Neural cell (in vitro differentiated cells): Measurements from ENCODE around the gene TPBGL. TPM values are rescaled to one million over a fixed set of nuclear protein-coding genes. Genes with fewer than 3 reads are reported as not detected.

Source experiments
- H2AFZ ChIP-seq: fragments of 200-600, 300-800 bp; sonication (generic), shearing (Covaris generic); 2 replicates; pipeline ENCODE4 v1.6.0; 2014; ENCODE audit warnings: low read depth, mild to moderate bottlenecking, antibody characterized with exemption, low read length, moderate library complexity
- H3F3A ChIP-seq: fragments of 200-600 bp; shearing (Covaris generic); 2 replicates; pipeline ENCODE4 v1.6.1; 2016; ENCODE audit warnings: mild to moderate bottlenecking, moderate library complexity, mixed read lengths, antibody characterized with exemption, low read length; ENCODE audit not compliant: insufficient read depth, poor library complexity, severe bottlenecking
- H3K27ac ChIP-seq: fragments of 200-600, 300-800 bp; sonication (generic), shearing (Covaris generic); 2 replicates; pipeline ENCODE4 v1.5.1; 2014; ENCODE audit warnings: mild to moderate bottlenecking, low read length, moderate library complexity
- H3K27me3 ChIP-seq: fragments of 300-800, 200-600 bp; sonication (generic), shearing (Covaris generic); 2 replicates; pipeline ENCODE4 v1.6.0; 2014; ENCODE audit warnings: mild to moderate bottlenecking, low read depth, low read length, moderate library complexity; ENCODE audit not compliant: insufficient read depth
- H3K36me3 ChIP-seq: fragments of 300-800, 200-600 bp; sonication (generic), shearing (Covaris generic); 2 replicates; pipeline ENCODE4 v1.5.1; 2014; ENCODE audit warnings: mild to moderate bottlenecking, antibody characterized with exemption, low read length, moderate library complexity; ENCODE audit not compliant: insufficient read depth
- H3K4me2 ChIP-seq: fragments of 300-800, 200-600 bp; sonication (generic), shearing (Covaris generic); 2 replicates; pipeline ENCODE4 v1.6.0; 2014; ENCODE audit warnings: mild to moderate bottlenecking, low read length
- H3K4me3 ChIP-seq: fragments of 300-800, 200-600 bp; sonication (generic), shearing (Covaris generic); 2 replicates; pipeline ENCODE4 v1.5.1; 2014; ENCODE audit warnings: mild to moderate bottlenecking, low read length, moderate library complexity
- H3K79me2 ChIP-seq: fragments of 200-600 bp; shearing (Covaris generic); replicated peaks from 2 replicates; pipeline ENCODE4 v1.6.0; 2014; ENCODE audit warnings: mild to moderate bottlenecking, low read length, moderate library complexity; ENCODE audit not compliant: insufficient read depth
- H3K9ac ChIP-seq: fragments of 300-800, 200-600 bp; sonication (generic), shearing (Covaris generic); 2 replicates; pipeline ENCODE4 v1.6.1; 2016; ENCODE audit warnings: mild to moderate bottlenecking, low read length, mixed read lengths
- H3K9me2 ChIP-seq: fragments of 200-600 bp; shearing (Covaris generic); 2 replicates; pipeline ENCODE4 v1.6.1; 2016; ENCODE audit warnings: mild to moderate bottlenecking, low read length, mixed read lengths; ENCODE audit not compliant: insufficient read depth
- H3K9me3 ChIP-seq: fragments of 200-600, 300-800 bp; sonication (generic), shearing (Covaris generic); 2 replicates; pipeline ENCODE4 v1.6.1; 2016; ENCODE audit warnings: mild to moderate bottlenecking, mixed run types, low read length, moderate library complexity, mixed read lengths
- H4K20me1 ChIP-seq: fragments of 200-600 bp; shearing (Covaris generic); 2 replicates; pipeline ENCODE4 v1.6.1; 2016; ENCODE audit warnings: mild to moderate bottlenecking, mixed run types; ENCODE audit not compliant: insufficient read depth
- CTCF ChIP-seq: fragments of 450-650 bp; IDR thresholded peaks from 2 replicates; pipeline ENCODE4 v1.5.1; 2014; ENCODE audit warnings: antibody characterized with exemption, mild to moderate bottlenecking, moderate library complexity; ENCODE audit not compliant: poor library complexity, severe bottlenecking
- EP300 ChIP-seq: fragments of 450-650 bp; conservative IDR thresholded peaks from 2 replicates; pipeline ENCODE4 v1.6.1; 2014; ENCODE audit warnings: antibody characterized with exemption, mild to moderate bottlenecking, moderate library complexity; ENCODE audit not compliant: poor library complexity, severe bottlenecking
- EZH2 ChIP-seq: fragments of 200-600, 300-800 bp; shearing (Covaris generic), sonication (generic); IDR thresholded peaks from 2 replicates; pipeline ENCODE4 v1.6.1; 2014; ENCODE audit warnings: antibody characterized with exemption, low read length, borderline replicate concordance, mild to moderate bottlenecking; ENCODE audit not compliant: insufficient read depth, poor library complexity, severe bottlenecking
- MXI1 ChIP-seq: fragments of 450-650 bp; conservative IDR thresholded peaks from 2 replicates; pipeline ENCODE4 v1.6.1; 2014; ENCODE audit warnings: antibody characterized with exemption, mild to moderate bottlenecking; ENCODE audit not compliant: poor library complexity, severe bottlenecking
- POLR2AphosphoS5 ChIP-seq: IDR thresholded peaks from 2 replicates; pipeline ENCODE4 v1.6.1; 2012
- RAD21 ChIP-seq: fragments of 450-650 bp; conservative IDR thresholded peaks from 2 replicates; pipeline ENCODE4 v1.6.1; 2014; ENCODE audit warnings: antibody characterized with exemption, mild to moderate bottlenecking, moderate library complexity
- REST ChIP-seq: IDR thresholded peaks from 2 replicates; pipeline ENCODE4 v1.6.1; 2012; ENCODE audit warnings: borderline replicate concordance
- SMC3 ChIP-seq: fragments of 450-650 bp; conservative IDR thresholded peaks from 2 replicates; pipeline ENCODE4 v1.6.1; 2014; ENCODE audit warnings: antibody characterized with exemption, mild to moderate bottlenecking, moderate library complexity; ENCODE audit not compliant: poor library complexity
- TAF1 ChIP-seq: IDR thresholded peaks from 2 replicates; pipeline ENCODE4 v1.6.1; 2012; ENCODE audit warnings: low read depth
- polyA plus RNA-seq: library from polyadenylated mRNA; depleted of rRNA; stranded (reverse); fragments of >200 nt; gene quantifications from 2 replicates; pipeline ENCODE4 v1.2.3, GENCODE V29; 2014

TPBGL gene
- polyA plus RNA-seq, 1 donor from 2014 or later: not detected

DNA sequence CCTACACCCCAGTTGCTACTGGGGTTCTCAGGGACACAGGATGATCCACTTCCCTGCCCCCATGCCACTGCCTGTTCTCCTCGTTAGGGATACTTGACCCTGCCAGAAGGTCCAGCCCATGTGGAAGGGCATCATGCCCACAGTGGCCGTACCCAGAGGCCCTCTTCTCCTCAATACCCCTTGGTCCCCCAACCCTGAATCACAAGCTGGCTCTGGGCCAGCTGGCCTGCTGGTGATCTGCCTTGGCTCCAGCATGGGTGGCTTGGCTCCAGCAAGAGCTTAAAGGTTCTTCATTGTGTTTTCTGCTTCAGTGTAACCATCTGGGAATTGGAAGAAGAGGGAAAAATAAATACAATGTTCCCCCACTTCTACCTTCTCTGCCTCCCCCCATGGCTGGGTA lies 11.1 kb upstream of the TPBGL start:
- Histone ChIP-seq H3F3A (no peaks in the 10 kb centered on the region), H2AFZ (no peak overlapping the region), H3K36me3 (no peaks in the 10 kb centered on the region), H3K9me3 (no peaks in the 10 kb centered on the region), H3K79me2 (no peaks in the 10 kb centered on the region), H3K4me3 (no peak overlapping the region), H3K9me2 (no peaks in the 10 kb centered on the region), H3K4me2 (no peak overlapping the region), H3K27me3 (no peaks in the 10 kb centered on the region), H3K27ac (no peak overlapping the region), H3K9ac (no peak overlapping the region), H4K20me1 (no peaks in the 10 kb centered on the region)
- TF ChIP-seq POLR2AphosphoS5: no peak
- no peak for TF ChIP-seq SMC3
- no peak for TF ChIP-seq CTCF
- TF ChIP-seq EZH2: no peak
- no peak for TF ChIP-seq MXI1
- no peak for TF ChIP-seq REST
- TF ChIP-seq RAD21: no peak
- TF ChIP-seq EP300: no peak
- TF ChIP-seq TAF1: no peak

GRCh38 chr11:75230621-75231020 lies 10.0 kb upstream of the TPBGL start:
- Histone ChIP-seq H4K20me1 (no peaks in the 10 kb centered on the region), H3K79me2 (no peaks in the 10 kb centered on the region), H2AFZ (no peak overlapping the region), H3K27me3 (no peaks in the 10 kb centered on the region), H3F3A (no peaks in the 10 kb centered on the region), H3K4me2 (no peak overlapping the region), H3K9me2 (no peaks in the 10 kb centered on the region), H3K9ac (no peak overlapping the region), H3K4me3 (no peak overlapping the region), H3K27ac (no peak overlapping the region), H3K36me3 (no peaks in the 10 kb centered on the region), H3K9me3 (no peaks in the 10 kb centered on the region)
- no peak for TF ChIP-seq TAF1
- TF ChIP-seq EP300: no peak
- TF ChIP-seq MXI1: no peak
- no peak for TF ChIP-seq RAD21
- TF ChIP-seq SMC3: no peak
- no peak for TF ChIP-seq CTCF
- no peak for TF ChIP-seq REST
- no peak for TF ChIP-seq EZH2
- no peak for TF ChIP-seq POLR2AphosphoS5
